SK-N-MC (cell line): ENCODE results near the gene ZNF552.
A peak's percentile ranks its signal among the peaks of the same experiment; 100 is the strongest.
"Not testable (repeated sequence)": the region's sequence is repeated elsewhere in the genome, so short reads cannot be mapped to it uniquely, and the experiment has no call there.

Experiments
- DNase-seq: peaks from one replicate; pipeline ENCODE4 v3.0.0-alpha.2; 2011; ENCODE audit warnings: low read depth, low spot score
- H3K27ac ChIP-seq: fragments of 200-600 bp; sonication (generic); 2 replicates; pipeline ENCODE4 v1.5.1; 2016; ENCODE audit warnings: mixed run types
- H3K36me3 ChIP-seq: fragments of 200-600 bp; sonication (generic); 2 replicates; pipeline ENCODE4 v1.6.1; 2017; ENCODE audit warnings: antibody characterized with exemption, low read length, mixed read lengths; ENCODE audit not compliant: insufficient read depth
- H3K4me3 ChIP-seq: fragments of 200-600 bp; sonication (generic); 2 replicates; pipeline ENCODE4 v1.5.1; 2016
- H3K9ac ChIP-seq: fragments of 200-600 bp; sonication (generic); 2 replicates; pipeline ENCODE4 v1.8.0; 2017; ENCODE audit warnings: mixed run types, mixed read lengths; ENCODE audit not compliant: insufficient read length
- H3K9me3 ChIP-seq: fragments of 200-600 bp; sonication (generic); 2 replicates; pipeline ENCODE4 v1.6.1; 2017; ENCODE audit warnings: low read depth, mild to moderate bottlenecking, antibody characterized with exemption, low read length, moderate library complexity, mixed read lengths
- EZH2 ChIP-seq: fragments of 200-600 bp; sonication (generic); IDR thresholded peaks from one replicate; pipeline ENCODE4 v1.6.1; 2017; ENCODE audit warnings: antibody characterized with exemption
- FOXP2 ChIP-seq: optimal IDR thresholded peaks from 2 replicates; pipeline ENCODE3; 2011; ENCODE audit warnings: mild to moderate bottlenecking, moderate library complexity; ENCODE audit not compliant: insufficient read depth; ENCODE audit errors: extremely low read length, control extremely low read depth
- POLR2AphosphoS5 ChIP-seq: IDR thresholded peaks from 2 replicates; pipeline ENCODE4 v1.6.1; 2012; ENCODE audit warnings: mild to moderate bottlenecking, low read depth, low read length, borderline replicate concordance

Gene ZNF552

GRCh38 chr19:57820599-57820998 lies 5.9 kb upstream of the ZNF552 start:
- H3K9me3 ChIP-seq = no peaks in the 10 kb centered on the region
- DNase-seq = no peak
- TF ChIP-seq EZH2 = no peak
- peak overlapping the region; percentile 97 for H3K4me3 ChIP-seq
- H3K9ac ChIP-seq = peak overlapping the region; percentile 99
- H3K36me3 ChIP-seq = peaks cover 40% of the 10 kb centered on the region
- H3K27ac ChIP-seq = no peak overlapping the region

- Histone ChIP-seq H3K9me3 (no peaks in the 10 kb centered on the region), H3K9ac (peak overlapping the region; percentile 99), H3K27ac (peak overlapping the region; percentile 61; the same call in 1 of the 2 replicates), H3K4me3 (peak overlapping the region; percentile 97), H3K36me3 (peaks cover 31% of the 10 kb centered on the region)
- DNase-seq = peak; percentile 59
- no peak for TF ChIP-seq EZH2
- no peak for TF ChIP-seq FOXP2
- TF ChIP-seq POLR2AphosphoS5 = peak; percentile 89
These were observed 4.9 kb upstream of the ZNF552 start for GRCh38 chr19:57819475-57820148.

- Histone ChIP-seq H3K9ac (no peak overlapping the region), H3K36me3 (peaks cover 19% of the 10 kb centered on the region), H3K4me3 (no peak overlapping the region), H3K9me3 (no peaks in the 10 kb centered on the region), H3K27ac (no peak overlapping the region)
- TF ChIP-seq EZH2 (no peak), FOXP2 (no peak), POLR2AphosphoS5 (no peak)
- no peak for DNase-seq
These were observed 3.7 kb upstream of the ZNF552 start for GRCh38 chr19:57818378-57818777.

- TF ChIP-seq FOXP2 (no peak), POLR2AphosphoS5 (no peak), EZH2 (no peak)
- H3K9ac ChIP-seq = no peak overlapping the region
- peaks cover 15% of the 10 kb centered on the region for H3K36me3 ChIP-seq
- DNase-seq = no peak
- no peak overlapping the region for H3K27ac ChIP-seq
- H3K4me3 ChIP-seq = no peak overlapping the region
- no peaks in the 10 kb centered on the region for H3K9me3 ChIP-seq
These were observed 3.3 kb upstream of the ZNF552 start for GRCh38 chr19:57817976-57818375.

- Histone ChIP-seq H3K36me3 (peaks cover 5% of the 10 kb centered on the region; the same call in 1 of the 2 replicates), H3K9me3 (no peaks in the 10 kb centered on the region), H3K4me3 (no peak overlapping the region), H3K27ac (no peak overlapping the region), H3K9ac (no peak overlapping the region)
- TF ChIP-seq EZH2 = no peak
- TF ChIP-seq FOXP2 = no peak
- no peak for TF ChIP-seq POLR2AphosphoS5
- no peak for DNase-seq
These were observed 1.9 kb upstream of the ZNF552 start for GRCh38 chr19:57816652-57817051.

GRCh38 chr19:57815247-57816075 lies 748 bp upstream of the ZNF552 start:
- no peak overlapping the region for H3K9ac ChIP-seq
- no peak overlapping the region for H3K27ac ChIP-seq
- no peak for TF ChIP-seq POLR2AphosphoS5
- TF ChIP-seq FOXP2 = no peak
- TF ChIP-seq EZH2 = no peak

GRCh38 chr19:57813919-57814504 lies 701 bp downstream of the ZNF552 start:
- no peak for DNase-seq
- Histone ChIP-seq H3K9ac (peak overlapping the region; percentile 83), H3K9me3 (no peaks in the 10 kb centered on the region), H3K36me3 (peaks cover 11% of the 10 kb centered on the region; the same call in 1 of the 2 replicates), H3K27ac (no peak overlapping the region), H3K4me3 (peak overlapping the region; percentile 93)
- TF ChIP-seq POLR2AphosphoS5 (no peak), FOXP2 (no peak), EZH2 (no peak)

More at GRCh38 chr19:57815247-57816075, 748 bp upstream of the ZNF552 start:
- H3K4me3 ChIP-seq = peak overlapping the region; percentile 93
- H3K36me3 ChIP-seq = peaks cover 2% of the 10 kb centered on the region; the same call in 1 of the 2 replicates
- no peaks in the 10 kb centered on the region for H3K9me3 ChIP-seq
- no peak for DNase-seq

GRCh38 chr19:57812975-57813820 lies 1.5 kb downstream of the ZNF552 start:
- Histone ChIP-seq H3K4me3 (peak overlapping the region; percentile 93; the same call in 1 of the 2 replicates), H3K36me3 (peaks cover 17% of the 10 kb centered on the region; the same call in 1 of the 2 replicates)
- not testable (repeated sequence) for H3K27ac ChIP-seq, DNase-seq, H3K9ac ChIP-seq, H3K9me3 ChIP-seq
